Esophagus squamous epithelium (tissue), 4 donors: ENCODE measurements around the gene LCE6A.

Experiments
- POLR2A ChIP-seq, 4 donors: fragments of 450-650 bp; IDR thresholded peaks; one replicate each; pipeline ENCODE4 v1.6.1; 2017; ENCODE audit warnings: antibody characterized with exemption in 4 of 4, mild to moderate bottlenecking in 4 of 4, moderate library complexity in 3 of 4
- TF ChIP-seq, protein P1 (sequence below), 6 experiments: fragments of 450-650 bp in 4 of 6; fragments of 200-600 bp in 2 of 6; sonication (generic) in 2 of 6; IDR thresholded peaks; one replicate each; pipeline ENCODE4 v1.5.1; 2016 to 2019; ENCODE audit warnings: antibody characterized with exemption in 6 of 6, mild to moderate bottlenecking in 4 of 6, moderate library complexity in 4 of 6

DNA sequence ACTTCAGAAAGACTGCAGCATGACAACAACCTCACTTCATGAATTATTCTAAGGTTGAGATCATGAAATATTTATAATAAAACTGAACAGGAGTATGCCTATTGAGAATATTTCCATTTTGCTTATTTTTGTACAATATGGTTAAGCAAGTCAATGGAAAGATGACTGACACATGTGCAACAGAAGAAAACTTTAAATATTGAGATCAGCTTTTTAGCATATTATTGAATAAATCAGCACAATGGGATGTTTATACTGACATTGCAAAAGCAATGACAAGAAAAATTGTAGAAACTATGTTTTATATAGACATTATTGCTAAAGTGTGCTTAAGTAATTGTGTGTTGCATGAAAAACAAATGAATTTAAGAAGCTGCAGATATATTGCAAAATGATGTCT, 21.8 kb downstream of the LCE6A start:
- TF ChIP-seq, protein P1, sequence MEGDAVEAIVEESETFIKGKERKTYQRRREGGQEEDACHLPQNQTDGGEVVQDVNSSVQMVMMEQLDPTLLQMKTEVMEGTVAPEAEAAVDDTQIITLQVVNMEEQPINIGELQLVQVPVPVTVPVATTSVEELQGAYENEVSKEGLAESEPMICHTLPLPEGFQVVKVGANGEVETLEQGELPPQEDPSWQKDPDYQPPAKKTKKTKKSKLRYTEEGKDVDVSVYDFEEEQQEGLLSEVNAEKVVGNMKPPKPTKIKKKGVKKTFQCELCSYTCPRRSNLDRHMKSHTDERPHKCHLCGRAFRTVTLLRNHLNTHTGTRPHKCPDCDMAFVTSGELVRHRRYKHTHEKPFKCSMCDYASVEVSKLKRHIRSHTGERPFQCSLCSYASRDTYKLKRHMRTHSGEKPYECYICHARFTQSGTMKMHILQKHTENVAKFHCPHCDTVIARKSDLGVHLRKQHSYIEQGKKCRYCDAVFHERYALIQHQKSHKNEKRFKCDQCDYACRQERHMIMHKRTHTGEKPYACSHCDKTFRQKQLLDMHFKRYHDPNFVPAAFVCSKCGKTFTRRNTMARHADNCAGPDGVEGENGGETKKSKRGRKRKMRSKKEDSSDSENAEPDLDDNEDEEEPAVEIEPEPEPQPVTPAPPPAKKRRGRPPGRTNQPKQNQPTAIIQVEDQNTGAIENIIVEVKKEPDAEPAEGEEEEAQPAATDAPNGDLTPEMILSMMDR (IDR thresholded peaks at IDR 0.05): no peak
- no peak for TF ChIP-seq POLR2A (IDR thresholded peaks at IDR 0.05)
